Measurements from ENCODE around the gene PPP1CC. TPM values are rescaled to one million over a fixed set of nuclear protein-coding genes. Genes with fewer than 3 reads are reported as not detected.
"Not testable (repeated sequence)": the region's sequence is repeated elsewhere in the genome, so short reads cannot be mapped to it uniquely, and the experiment has no call there.

PPP1CC gene
- total RNA-seq, 2 donors from 2014 or later: 40.2 to 83.0 TPM

DNA sequence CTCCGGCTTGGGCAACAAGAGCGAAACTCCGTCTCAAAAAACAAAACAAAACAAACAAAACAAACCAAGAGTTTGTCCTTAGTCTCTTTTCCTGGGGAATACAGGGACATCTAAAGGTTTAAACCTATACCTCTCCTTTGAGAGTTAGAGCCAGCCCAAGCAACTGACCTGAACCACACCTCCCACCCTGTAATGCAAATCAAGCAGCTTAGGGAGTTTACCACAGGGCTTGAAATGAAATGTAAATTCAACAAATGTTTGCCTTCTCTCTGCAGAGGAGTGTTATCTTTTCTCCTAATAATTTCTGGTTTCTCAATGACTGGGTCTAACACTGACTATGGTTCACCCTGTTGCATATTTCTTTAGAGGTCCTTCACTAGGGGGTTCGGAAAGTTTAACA lies 16.7 kb downstream of the PPP1CC start:
- 95 to 96% methylated on average over 4 of the region's 4 CpGs for WGBS, 2 donors
- peaks cover 0 to 36% of the 10 kb centered on the region in 2 donors for H3K36me3 ChIP-seq (replicated peaks in 1 of 2; ENCODE audit: insufficient read depth in 1 of 2, low read depth in 2 of 2)
- DNase-seq: no peak
- H3K4me3 ChIP-seq: no peak overlapping the region
- H3K4me1 ChIP-seq: peaks cover 6% of the 10 kb centered on the region
- no peak overlapping the region for H3K27ac ChIP-seq
- no peak for TF ChIP-seq POLR2A (IDR thresholded peaks at IDR 0.05)
- TF ChIP-seq, protein P1, sequence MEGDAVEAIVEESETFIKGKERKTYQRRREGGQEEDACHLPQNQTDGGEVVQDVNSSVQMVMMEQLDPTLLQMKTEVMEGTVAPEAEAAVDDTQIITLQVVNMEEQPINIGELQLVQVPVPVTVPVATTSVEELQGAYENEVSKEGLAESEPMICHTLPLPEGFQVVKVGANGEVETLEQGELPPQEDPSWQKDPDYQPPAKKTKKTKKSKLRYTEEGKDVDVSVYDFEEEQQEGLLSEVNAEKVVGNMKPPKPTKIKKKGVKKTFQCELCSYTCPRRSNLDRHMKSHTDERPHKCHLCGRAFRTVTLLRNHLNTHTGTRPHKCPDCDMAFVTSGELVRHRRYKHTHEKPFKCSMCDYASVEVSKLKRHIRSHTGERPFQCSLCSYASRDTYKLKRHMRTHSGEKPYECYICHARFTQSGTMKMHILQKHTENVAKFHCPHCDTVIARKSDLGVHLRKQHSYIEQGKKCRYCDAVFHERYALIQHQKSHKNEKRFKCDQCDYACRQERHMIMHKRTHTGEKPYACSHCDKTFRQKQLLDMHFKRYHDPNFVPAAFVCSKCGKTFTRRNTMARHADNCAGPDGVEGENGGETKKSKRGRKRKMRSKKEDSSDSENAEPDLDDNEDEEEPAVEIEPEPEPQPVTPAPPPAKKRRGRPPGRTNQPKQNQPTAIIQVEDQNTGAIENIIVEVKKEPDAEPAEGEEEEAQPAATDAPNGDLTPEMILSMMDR (IDR thresholded peaks at IDR 0.05): no peak
- no peaks in the 10 kb centered on the region for H3K27me3 ChIP-seq
- H3K9me3 ChIP-seq: no peaks in the 10 kb centered on the region
- intact Hi-C loops (cut with DNase I): no loop called here
- ATAC-seq: no peak

DNA sequence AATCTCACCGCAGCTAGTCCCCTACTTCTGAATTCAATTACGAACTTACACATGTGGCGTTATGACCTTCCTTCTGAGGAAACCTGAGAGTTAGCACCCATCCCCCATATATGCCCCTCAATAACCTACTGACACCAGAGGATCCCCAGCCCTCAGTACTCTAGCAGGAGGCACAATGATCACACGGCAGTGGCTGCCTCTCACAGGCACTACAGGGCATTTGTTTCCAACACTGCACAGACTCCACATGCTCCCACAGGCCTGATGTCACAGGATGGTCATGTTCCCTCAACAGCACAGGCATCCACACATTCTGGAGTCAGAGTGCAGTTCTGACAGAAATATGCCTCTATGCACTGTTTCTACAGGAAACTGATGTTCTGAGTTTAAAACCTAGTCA lies 17.4 kb downstream of the PPP1CC start:
- intact Hi-C loops (cut with DNase I): no loop called here
- TF ChIP-seq, protein P1 (IDR thresholded peaks at IDR 0.05): no peak
- no peak for TF ChIP-seq POLR2A (IDR thresholded peaks at IDR 0.05)
- no peak for DNase-seq
- WGBS, 2 donors: 90 to 91% methylated on average over 4 of the region's 4 CpGs
- no peak overlapping the region for H3K4me3 ChIP-seq
- no peak for ATAC-seq
- H3K4me1 ChIP-seq: peaks cover 6% of the 10 kb centered on the region
- H3K27ac ChIP-seq: no peak overlapping the region
- no peaks in the 10 kb centered on the region for H3K27me3 ChIP-seq
- H3K9me3 ChIP-seq: no peaks in the 10 kb centered on the region
- peaks cover 0 to 38% of the 10 kb centered on the region in 2 donors for H3K36me3 ChIP-seq (replicated peaks in 1 of 2; ENCODE audit: insufficient read depth in 1 of 2, low read depth in 2 of 2)

DNA sequence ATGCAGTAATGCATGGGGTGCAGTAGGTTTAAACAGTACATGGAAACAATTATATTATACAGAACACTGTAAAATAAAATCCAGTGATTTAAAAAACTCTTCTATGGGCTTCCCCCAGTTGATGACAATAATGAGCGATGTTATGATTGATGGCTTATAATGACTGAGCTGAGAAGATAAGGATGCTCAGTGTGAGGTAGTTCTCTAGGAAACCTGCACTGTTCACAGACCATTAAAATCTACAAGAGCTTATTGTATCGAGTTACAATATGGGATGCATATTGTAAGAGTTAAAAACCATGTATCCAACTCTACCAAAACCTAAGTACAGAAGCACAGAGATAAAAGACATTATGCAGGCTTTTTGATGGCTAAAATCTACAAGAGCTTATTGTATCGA lies 19.8 kb downstream of the PPP1CC start:
- H3K4me3 ChIP-seq; H3K4me1 ChIP-seq; H3K27ac ChIP-seq; DNase-seq; H3K9me3 ChIP-seq; intact Hi-C loops (cut with DNase I); ATAC-seq; H3K27me3 ChIP-seq: not testable (repeated sequence)
- WGBS, 2 donors: 81 to 84% methylated on average over 3 of the region's 3 CpGs
- peaks cover 0 to 40% of the 10 kb centered on the region in 2 donors for H3K36me3 ChIP-seq (replicated peaks in 1 of 2; ENCODE audit: insufficient read depth in 1 of 2, low read depth in 2 of 2)

DNA sequence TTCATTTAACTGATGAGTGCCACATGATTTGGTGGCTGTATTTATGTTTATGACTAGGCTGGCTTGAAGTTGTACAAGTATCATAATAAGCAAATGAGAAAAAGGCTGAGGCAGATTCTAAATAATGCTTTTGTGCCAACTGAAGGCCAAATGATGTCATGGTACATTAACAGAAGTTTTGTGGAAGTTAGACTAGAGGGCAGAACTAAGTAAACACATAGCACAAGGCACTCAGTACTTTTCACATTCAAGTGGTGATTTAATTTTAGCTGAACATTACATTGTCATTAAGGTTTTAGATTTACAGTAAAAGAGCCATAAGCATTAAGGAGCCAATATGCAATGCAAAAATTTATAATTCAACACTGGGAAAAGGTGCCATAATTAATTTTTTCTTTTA lies 21.1 kb downstream of the PPP1CC start:
- Histone ChIP-seq H3K27me3 (no peaks in the 10 kb centered on the region), H3K4me3 (no peak overlapping the region), H3K9me3 (no peaks in the 10 kb centered on the region), H3K36me3 (replicated peaks in 1 of 2; ENCODE audit: insufficient read depth in 1 of 2, low read depth in 2 of 2) (peaks cover 0 to 38% of the 10 kb centered on the region in 2 donors), H3K27ac (no peak overlapping the region), H3K4me1 (no peaks in the 10 kb centered on the region)
- intact Hi-C loops (cut with DNase I): no loop called here
- DNase-seq (no peak), ATAC-seq (no peak)
- no peak for TF ChIP-seq POLR2A (IDR thresholded peaks at IDR 0.05)
- TF ChIP-seq, protein P1 (IDR thresholded peaks at IDR 0.05): no peak

DNA sequence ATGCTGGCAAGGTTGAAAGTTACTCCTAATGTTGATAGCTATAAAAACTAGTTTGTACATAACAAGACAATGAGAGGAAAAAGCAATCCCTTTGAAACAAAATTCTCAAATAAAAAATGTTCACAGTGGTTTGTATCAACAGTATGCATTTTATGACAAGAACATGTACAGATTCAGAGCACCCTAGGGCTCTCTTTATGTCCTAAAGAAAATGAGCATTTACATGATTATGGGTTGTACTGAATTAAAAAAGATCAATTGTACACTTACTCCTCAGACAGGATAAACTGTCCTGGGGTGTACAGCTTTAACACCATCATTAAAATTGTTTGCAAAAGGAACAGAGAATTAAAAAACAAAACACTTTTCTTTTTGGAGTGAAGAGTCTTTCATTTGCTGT lies 22.2 kb downstream of the PPP1CC start:
- H3K4me3 ChIP-seq: no peak overlapping the region
- no peak for ATAC-seq

More for the DNA sequence above, 22.2 kb downstream of the PPP1CC start:
- Histone ChIP-seq H3K9me3 (no peaks in the 10 kb centered on the region), H3K36me3 (replicated peaks in 1 of 2; ENCODE audit: insufficient read depth in 1 of 2, low read depth in 2 of 2) (peaks cover 0 to 37% of the 10 kb centered on the region in 2 donors), H3K27ac (no peak overlapping the region), H3K4me1 (no peaks in the 10 kb centered on the region), H3K27me3 (no peaks in the 10 kb centered on the region)
- no peak for DNase-seq
- TF ChIP-seq, protein P1 (IDR thresholded peaks at IDR 0.05): no peak
- no peak for TF ChIP-seq POLR2A (IDR thresholded peaks at IDR 0.05)
- intact Hi-C loops (cut with DNase I): no loop called here

All from body of pancreas (tissue), 4 donors.